HEK293T (cell line): ENCODE results near the gene ARMC8.

Experiments used
- CTCF ChIA-PET: fragments of 350-600 bp; formaldehyde crosslinking; extraction: SDS; loops from one replicate; lab custom pipeline; 2021; ENCODE audit warnings: antibody characterized with exemption, inconsistent platforms; lab: Yijun Ruan, JAX
- POLR2A ChIA-PET: fragments of 350-600 bp; formaldehyde crosslinking; extraction: SDS; loops from one replicate; lab custom pipeline; 2020; ENCODE audit warnings: antibody characterized with exemption, inconsistent platforms; lab: Yijun Ruan, JAX
- DNase-seq: peaks from one replicate; pipeline ENCODE4 v3.0.0; 2012; ENCODE audit warnings: mixed read lengths; ENCODE audit errors: extremely low spot score
- ARNT ChIP-seq: fragments of 450-650 bp; IDR thresholded peaks from 2 replicates; pipeline ENCODE4 v1.6.1; 2017; ENCODE audit warnings: mild to moderate bottlenecking
- BHLHE40 ChIP-seq: fragments of 450-650 bp; IDR thresholded peaks from 2 replicates; pipeline ENCODE4 v1.6.1; 2016; ENCODE audit warnings: mild to moderate bottlenecking, moderate library complexity, borderline replicate concordance
- CTBP1 ChIP-seq: fragments of 450-650 bp; IDR thresholded peaks from 2 replicates; pipeline ENCODE4 v1.6.1; 2016; ENCODE audit warnings: borderline replicate concordance
- ELF4 ChIP-seq: fragments of 450-650 bp; IDR thresholded peaks from 2 replicates; pipeline ENCODE4 v1.6.1; 2017; ENCODE audit warnings: antibody characterized with exemption
- FOXA1 ChIP-seq: fragments of 450-650 bp; IDR thresholded peaks from 2 replicates; pipeline ENCODE4 v1.6.1; 2016; ENCODE audit warnings: mild to moderate bottlenecking
- FOXK2 ChIP-seq: fragments of 450-650 bp; IDR thresholded peaks from 2 replicates; pipeline ENCODE4 v1.6.1; 2016; ENCODE audit warnings: mild to moderate bottlenecking
- FOXM1 ChIP-seq: fragments of 450-650 bp; IDR thresholded peaks from 2 replicates; pipeline ENCODE4 v1.6.1; 2017; ENCODE audit warnings: mild to moderate bottlenecking, borderline replicate concordance
- HDGF ChIP-seq: fragments of 450-650 bp; IDR thresholded peaks from 2 replicates; pipeline ENCODE4 v1.6.1; 2017; ENCODE audit warnings: antibody characterized with exemption, borderline replicate concordance
- L3MBTL2 ChIP-seq: fragments of 450-650 bp; conservative IDR thresholded peaks from 2 replicates; pipeline ENCODE4 v1.6.1; 2016; ENCODE audit warnings: mild to moderate bottlenecking
- LEF1 ChIP-seq: fragments of 450-650 bp; IDR thresholded peaks from 2 replicates; pipeline ENCODE4 v1.6.1; 2017; ENCODE audit warnings: mild to moderate bottlenecking, borderline replicate concordance
- NFRKB ChIP-seq: fragments of 450-650 bp; IDR thresholded peaks from 2 replicates; pipeline ENCODE4 v1.6.1; 2016; ENCODE audit warnings: mild to moderate bottlenecking, moderate library complexity
- SP1 ChIP-seq: fragments of 450-650 bp; IDR thresholded peaks from 2 replicates; pipeline ENCODE4 v1.6.1; 2017
- SUZ12 ChIP-seq: fragments of 450-650 bp; IDR thresholded peaks from 2 replicates; pipeline ENCODE4 v1.6.1; 2016; ENCODE audit warnings: mild to moderate bottlenecking
- TARDBP ChIP-seq: fragments of 450-650 bp; IDR thresholded peaks from 2 replicates; pipeline ENCODE4 v1.6.1; 2016
- ZNF384 ChIP-seq: fragments of 450-650 bp; IDR thresholded peaks from 2 replicates; pipeline ENCODE4 v1.6.1; 2016
- TF ChIP-seq, protein P1 (sequence below): fragments of 450-650 bp; IDR thresholded peaks from 2 replicates; pipeline ENCODE4 v1.6.1; 2016

ARMC8 gene

DNA sequence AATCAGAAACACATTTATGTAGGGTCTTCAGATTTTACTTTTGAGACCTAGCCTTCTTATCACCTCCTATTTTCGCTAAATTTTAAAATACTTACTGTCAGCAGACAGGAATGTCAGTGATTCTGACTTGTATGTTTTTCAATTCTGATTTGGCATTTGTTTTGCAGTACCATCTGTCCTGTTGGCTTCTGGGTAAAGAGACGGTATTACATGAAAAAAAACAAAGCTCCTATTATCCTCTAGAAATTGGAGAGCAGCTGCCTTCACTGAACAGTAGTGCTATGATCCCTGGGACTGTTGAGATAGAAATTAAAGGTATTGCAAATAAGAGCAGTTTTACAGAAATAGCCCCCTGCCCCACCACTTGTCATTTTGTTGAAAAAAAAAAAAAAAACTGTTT is 8.4 kb downstream of the ARMC8 start:
- TF ChIP-seq FOXK2: no peak
- no peak for TF ChIP-seq FOXM1
- no peak for TF ChIP-seq CTBP1
- no peak for TF ChIP-seq SP1
- ChIA-PET CTCF (no interaction called here), POLR2A (interaction anchor here (2.7 kb wide), 1 partner anchor 8 kb away, joined by 9 read pairs; no protein-coding TSS in a partner anchor)
- no peak for DNase-seq

DNA sequence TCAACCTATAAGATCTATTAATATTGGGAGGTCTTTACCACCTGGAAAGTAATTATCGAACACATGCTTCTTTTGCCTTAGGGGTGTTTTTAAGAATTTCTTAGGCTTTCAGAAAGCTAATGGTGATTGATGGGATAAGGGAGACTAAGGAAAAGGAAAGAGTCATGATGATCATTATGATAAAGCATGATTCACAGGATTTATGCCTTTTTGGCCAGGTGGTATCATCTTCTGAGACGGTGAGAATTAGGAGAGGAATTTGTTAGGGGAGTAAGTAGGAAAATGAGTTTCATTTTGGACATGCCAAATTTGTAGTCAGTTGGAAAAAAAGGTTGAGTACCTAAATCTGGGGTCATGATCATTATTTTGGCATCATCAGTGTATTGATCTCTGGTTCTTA is 8.9 kb downstream of the ARMC8 start:
- ChIA-PET CTCF (no interaction called here), POLR2A (interaction anchor here (2.7 kb wide), 1 partner anchor 8 kb away, joined by 9 read pairs; no protein-coding TSS in a partner anchor)
- DNase-seq: no peak
- TF ChIP-seq FOXM1 (no peak), BHLHE40 (no peak), FOXK2 (no peak), FOXA1 (no peak), L3MBTL2 (no peak), LEF1 (no peak), HDGF (no peak), ARNT (no peak)

DNA sequence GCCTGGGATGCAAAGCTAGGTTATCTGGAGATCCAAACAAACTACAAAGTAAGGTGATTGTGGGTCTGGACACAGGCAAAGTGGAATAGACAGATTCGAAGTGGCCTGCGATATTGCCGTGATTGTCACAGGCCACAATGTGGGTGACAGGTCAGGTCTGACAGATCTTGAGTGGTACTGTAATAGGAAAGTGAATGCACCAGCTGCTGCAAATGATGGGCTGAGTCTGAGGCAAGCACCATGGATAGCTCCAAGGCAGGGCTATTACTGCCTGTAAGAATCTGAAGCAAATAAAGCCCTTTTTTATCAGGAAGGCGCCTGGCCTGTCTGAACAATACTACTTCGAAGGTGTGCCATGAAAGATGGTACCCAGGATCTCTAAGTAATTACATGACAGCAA is 10.0 kb downstream of the ARMC8 start:
- POLR2A ChIA-PET: interaction anchor here (0.8 to 2.7 kb wide), 2 partner anchors 9 to 10 kb away, joined by 3 to 9 read pairs; partner anchors contain the start of gene ARMC8
- DNase-seq: no peak

DNA sequence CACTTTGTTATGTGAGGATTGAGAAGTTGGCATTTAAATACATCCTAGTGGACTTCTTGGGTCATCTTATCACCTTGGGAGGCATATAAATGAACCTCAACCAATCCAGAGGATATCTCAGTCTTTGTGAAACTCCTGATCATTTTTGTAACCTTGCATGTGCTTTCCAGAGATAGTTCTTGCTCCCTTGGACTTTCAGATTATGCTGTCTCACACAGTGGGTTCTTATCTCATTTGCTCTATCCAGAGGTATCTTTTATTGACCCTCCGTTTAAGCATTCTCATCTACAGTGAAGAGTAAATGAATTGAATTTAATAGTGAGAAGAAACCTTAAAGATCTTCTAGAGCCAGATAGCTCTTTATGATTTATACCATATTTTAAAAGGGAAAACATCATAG is 10.4 kb downstream of the ARMC8 start:
- ChIA-PET CTCF (no interaction called here), POLR2A (interaction anchor here (0.8 to 2.7 kb wide), 2 partner anchors 10 to 11 kb away, joined by 3 to 9 read pairs; partner anchors contain the start of gene ARMC8)
- no peak for DNase-seq
- TF ChIP-seq L3MBTL2: no peak
- TF ChIP-seq, protein P1, sequence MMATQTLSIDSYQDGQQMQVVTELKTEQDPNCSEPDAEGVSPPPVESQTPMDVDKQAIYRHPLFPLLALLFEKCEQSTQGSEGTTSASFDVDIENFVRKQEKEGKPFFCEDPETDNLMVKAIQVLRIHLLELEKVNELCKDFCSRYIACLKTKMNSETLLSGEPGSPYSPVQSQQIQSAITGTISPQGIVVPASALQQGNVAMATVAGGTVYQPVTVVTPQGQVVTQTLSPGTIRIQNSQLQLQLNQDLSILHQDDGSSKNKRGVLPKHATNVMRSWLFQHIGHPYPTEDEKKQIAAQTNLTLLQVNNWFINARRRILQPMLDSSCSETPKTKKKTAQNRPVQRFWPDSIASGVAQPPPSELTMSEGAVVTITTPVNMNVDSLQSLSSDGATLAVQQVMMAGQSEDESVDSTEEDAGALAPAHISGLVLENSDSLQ: no peak
- TF ChIP-seq LEF1: no peak
- TF ChIP-seq NFRKB: no peak
- no peak for TF ChIP-seq TARDBP
- TF ChIP-seq FOXA1: no peak
- no peak for TF ChIP-seq ZNF384
- TF ChIP-seq ARNT: no peak
- TF ChIP-seq SUZ12: no peak
- TF ChIP-seq BHLHE40: no peak

More for the DNA sequence above, 10.0 kb downstream of the ARMC8 start:
- no peak for TF ChIP-seq ARNT
- TF ChIP-seq FOXA1: no peak
- TF ChIP-seq HDGF: no peak
- TF ChIP-seq NFRKB: no peak
- TF ChIP-seq BHLHE40: no peak
- TF ChIP-seq ZNF384: no peak
- TF ChIP-seq SUZ12: no peak
- TF ChIP-seq, protein P1: no peak
- CTCF ChIA-PET: interaction anchor here (0.6 kb wide), 1 partner anchor 85 kb away, joined by 3 read pairs; no protein-coding TSS in a partner anchor

DNA sequence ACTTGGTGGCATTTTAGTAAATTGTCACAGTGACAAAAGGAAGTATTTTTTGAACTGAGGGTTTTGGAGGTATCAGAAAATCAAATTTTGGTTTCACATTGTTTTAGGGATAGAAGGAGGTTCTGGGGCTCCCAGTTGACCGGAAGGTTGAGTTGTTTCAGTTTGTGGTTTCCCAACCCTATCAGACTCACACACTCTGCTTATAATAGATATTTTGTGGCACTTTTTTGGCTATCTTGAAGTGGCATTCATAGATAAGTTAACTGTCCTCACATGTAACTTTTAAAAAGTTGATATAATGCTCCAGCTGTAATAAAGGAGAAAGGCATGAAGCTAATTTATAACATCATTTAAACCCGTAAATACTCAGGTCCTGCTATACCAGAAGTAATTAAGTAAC is 12.8 kb downstream of the ARMC8 start:
- TF ChIP-seq ELF4 (no peak), FOXM1 (no peak), FOXK2 (no peak), LEF1 (no peak), L3MBTL2 (no peak), NFRKB (no peak), FOXA1 (no peak)
- ChIA-PET CTCF (no interaction called here), POLR2A (no interaction called here)
- no peak for DNase-seq

DNA sequence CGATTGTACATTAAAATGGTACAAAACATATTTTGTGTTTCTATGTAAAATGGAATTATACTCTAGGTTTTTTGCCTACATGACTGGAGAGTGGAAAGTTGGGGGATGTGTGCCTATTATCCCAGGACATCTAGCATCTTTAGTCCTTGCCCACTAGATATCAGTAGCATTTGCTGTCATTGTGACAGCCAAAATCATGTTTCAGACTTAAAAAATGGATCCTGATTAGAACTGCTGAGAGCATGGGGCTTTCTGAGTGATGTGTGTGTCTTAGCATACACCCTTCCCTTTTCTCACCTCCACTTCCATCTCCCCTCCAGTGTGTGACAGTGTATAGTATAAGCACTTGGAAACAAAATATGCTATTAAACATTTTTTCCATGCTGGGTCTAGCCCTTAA is 13.3 kb downstream of the ARMC8 start:
- no peak for DNase-seq
- no peak for TF ChIP-seq FOXA1
- TF ChIP-seq TARDBP: no peak
- no peak for TF ChIP-seq SUZ12
- TF ChIP-seq, protein P1: no peak
- TF ChIP-seq SP1: no peak
- no peak for TF ChIP-seq ELF4
- TF ChIP-seq ARNT: no peak
- ChIA-PET CTCF (no interaction called here), POLR2A (no interaction called here)

DNA sequence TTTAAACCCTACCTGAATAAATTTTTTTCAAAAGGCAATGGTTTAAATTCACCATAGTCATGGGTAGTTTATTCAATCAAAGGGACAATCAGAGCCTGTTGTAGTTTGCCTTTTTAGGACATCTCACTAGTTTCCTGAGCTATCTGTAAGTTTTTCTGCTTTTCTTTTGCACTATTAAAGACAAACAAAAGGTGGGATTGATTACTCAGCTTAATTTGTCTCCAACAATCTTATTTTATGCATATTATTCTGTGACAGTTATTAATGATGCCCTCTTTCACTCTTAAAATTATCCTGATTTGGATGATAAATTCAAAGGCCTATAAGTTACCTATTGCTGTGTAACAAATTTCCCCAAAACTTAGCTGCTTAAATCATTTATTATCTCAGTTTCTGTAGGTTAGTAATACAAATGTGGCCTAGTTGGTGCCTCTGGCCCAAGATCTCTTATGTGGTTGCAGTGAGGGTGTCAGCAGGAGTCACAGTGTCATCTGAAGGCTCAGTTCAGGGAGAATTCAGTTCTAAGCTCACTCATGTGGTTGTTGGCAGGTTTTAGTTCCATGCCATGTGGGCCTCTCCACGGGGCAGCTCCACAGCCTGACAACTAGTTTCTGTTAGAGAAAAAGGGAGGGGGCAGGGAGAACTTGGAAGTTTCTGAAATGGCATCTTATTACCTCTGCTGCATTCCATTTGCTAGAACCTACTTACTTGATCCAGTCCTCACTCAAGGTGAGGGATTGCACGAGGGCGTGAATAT is 16.0 kb downstream of the ARMC8 start:
- ChIA-PET POLR2A (interaction anchor here (0.9 kb wide), 1 partner anchor 13 kb away, joined by 3 read pairs; no protein-coding TSS in a partner anchor), CTCF (no interaction called here)
- DNase-seq: no peak
- TF ChIP-seq FOXK2 (no peak), FOXM1 (no peak), ARNT (no peak), NFRKB (no peak), HDGF (no peak), ZNF384 (no peak), SP1 (no peak), ELF4 (no peak), L3MBTL2 (no peak), SUZ12 (no peak), BHLHE40 (no peak), TARDBP (no peak), CTBP1 (no peak), FOXA1 (no peak), LEF1 (no peak)
- TF ChIP-seq, protein P1: no peak
